Measurements from ENCODE around the gene RERE.

RERE gene

GRCh38 chr1:8663915-8664329 is 153.5 kb downstream of the RERE start:
- intact Hi-C loops (cut with DNase I), result loop anchor here (10.0 kb wide), 1 partner anchor 61 kb away; no protein-coding TSS in a partner anchor
- DNase-seq, result no peak

- DNase-seq, result no peak
- intact Hi-C loops (cut with DNase I), result loop anchor here (10.0 kb wide), 1 partner anchor 62 kb away; no protein-coding TSS in a partner anchor
These were observed 154.2 kb downstream of the RERE start for GRCh38 chr1:8663090-8663802.

GRCh38 chr1:8662380-8663072 is 154.9 kb downstream of the RERE start:
- intact Hi-C loops (cut with DNase I), result loop anchor here (10.0 kb wide), 1 partner anchor 62 kb away; no protein-coding TSS in a partner anchor

DNA sequence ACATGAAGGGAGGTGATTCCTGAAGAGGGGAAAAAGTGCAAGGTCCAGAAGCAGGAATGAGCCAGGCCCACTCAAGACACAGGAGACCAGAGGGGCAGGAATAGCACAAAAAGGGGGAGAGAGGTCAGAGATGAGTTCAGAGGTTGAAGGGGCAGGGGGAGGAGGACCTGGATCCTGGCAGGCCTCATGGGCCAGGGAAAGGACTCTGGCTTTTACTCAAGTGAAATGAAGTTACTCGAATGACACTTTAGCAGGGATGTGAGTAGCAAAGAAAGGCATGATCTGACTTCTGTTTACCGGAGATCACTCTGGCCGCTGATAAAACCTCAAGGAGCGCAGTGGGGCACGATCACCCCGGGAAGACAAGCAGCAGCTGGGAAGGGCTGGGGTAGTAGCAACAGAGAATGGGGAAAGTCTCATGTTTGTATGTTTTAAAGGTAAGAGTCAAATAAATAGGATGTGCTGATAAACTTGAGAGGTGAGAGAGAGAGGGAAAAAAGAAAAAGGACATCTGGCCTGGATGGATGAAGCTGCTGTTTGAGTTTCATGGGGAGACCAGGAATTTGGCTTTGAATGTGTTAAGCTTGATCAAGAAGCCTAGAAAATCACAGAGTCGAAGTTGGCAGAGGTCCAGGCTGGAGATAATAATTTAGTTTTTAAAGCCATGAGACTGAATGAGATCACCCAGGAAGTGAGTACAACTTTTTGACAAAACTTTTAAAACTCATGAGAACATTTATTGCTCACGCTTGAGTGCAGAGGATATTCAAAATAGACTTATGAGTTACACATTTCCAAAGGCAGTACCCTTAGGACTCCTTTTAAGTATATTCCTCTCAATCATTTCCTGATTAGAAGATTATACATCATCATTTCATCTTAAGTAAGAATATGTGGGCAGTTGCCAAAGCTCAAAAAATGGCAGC is 156.0 kb downstream of the RERE start:
- intact Hi-C loops (cut with DNase I), result loop anchor here (10.0 kb wide), 1 partner anchor 63 kb away; no protein-coding TSS in a partner anchor
- peak in 1 of 42 donors; percentile 58 for DNase-seq

More at GRCh38 chr1:8662380-8663072, 154.9 kb downstream of the RERE start:
- DNase-seq, result no peak

DNA sequence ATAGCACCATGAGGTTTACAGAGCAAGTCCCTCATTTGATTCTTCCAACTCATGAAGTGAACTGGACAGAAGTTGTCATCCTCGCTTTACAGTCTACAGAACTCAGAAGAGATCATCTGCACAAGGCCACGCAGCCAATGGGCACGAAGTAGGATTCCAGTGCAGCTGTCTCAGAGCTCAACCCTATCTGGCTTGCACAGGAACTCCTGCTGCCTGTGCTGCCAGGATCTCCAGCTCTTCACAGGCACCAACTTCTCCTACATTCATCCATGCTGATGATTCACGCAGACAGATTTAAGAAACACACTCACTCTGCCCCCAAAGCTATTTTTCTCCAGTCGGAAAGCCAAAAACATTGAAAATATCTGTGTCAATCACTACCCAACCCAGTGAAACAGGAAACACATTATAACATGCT is 157.0 kb downstream of the RERE start:
- peak; percentile 37 to 90 (median 66) for DNase-seq
- intact Hi-C loops (cut with DNase I), result loop anchor here (10.0 kb wide), 1 partner anchor 64 kb away; no protein-coding TSS in a partner anchor

- intact Hi-C loops (cut with DNase I), result no loop called here
- DNase-seq, result no peak
These were observed 157.8 kb downstream of the RERE start for GRCh38 chr1:8659593-8659992.

DNA sequence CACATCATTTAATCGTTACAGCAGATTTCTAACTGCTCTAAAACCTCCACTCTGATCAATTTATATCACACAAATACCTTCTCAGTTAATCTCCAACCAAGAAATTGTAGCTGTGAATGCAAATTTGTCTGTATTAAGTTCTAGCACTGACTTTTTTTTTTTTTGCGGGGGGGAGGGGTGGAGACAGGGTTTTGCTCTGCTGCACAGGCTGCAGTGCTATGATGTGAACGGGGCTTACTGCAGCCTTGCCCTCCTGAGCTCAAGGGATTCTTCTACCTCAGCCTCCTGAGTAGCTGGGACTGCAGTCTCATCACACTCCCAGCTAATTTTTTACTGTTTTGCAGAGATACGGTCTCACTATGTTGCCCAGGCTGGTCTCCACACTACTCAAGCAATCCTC is 163.6 kb downstream of the RERE start:
- intact Hi-C loops (cut with DNase I), result no loop called here
- no peak for DNase-seq

DNA sequence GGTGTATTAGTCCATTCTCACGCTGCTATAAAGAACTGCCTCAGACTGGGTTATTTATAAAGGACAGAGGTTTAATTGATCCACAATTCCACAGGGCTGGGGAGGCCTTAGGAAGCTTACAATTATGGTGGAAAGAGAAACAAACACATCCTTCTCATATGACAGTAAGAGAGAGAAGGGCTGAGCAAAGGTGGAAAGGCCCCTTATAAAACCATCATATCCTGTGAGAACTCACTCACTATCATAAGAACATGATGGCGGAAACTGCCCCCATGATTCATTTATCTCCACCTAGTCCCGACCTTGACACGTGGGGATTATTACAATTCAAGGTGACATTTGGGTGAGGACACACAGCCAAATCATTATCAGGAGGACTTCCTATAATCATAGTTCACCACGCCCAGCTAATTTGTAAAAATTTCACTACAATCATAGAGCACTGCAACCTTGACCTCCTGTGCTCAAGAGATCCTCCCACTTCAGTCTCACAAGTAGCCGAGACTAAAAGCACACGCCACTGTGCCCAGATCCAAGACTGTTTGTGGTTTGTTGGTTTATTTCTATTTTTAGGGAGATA is 164.9 kb downstream of the RERE start:
- DNase-seq, result no peak

GRCh38 chr1:8651962-8652361 is 165.5 kb downstream of the RERE start:
- intact Hi-C loops (cut with DNase I), result no loop called here
- no peak for DNase-seq

More for the DNA sequence above, 164.9 kb downstream of the RERE start:
- intact Hi-C loops (cut with DNase I), result no loop called here

DNA sequence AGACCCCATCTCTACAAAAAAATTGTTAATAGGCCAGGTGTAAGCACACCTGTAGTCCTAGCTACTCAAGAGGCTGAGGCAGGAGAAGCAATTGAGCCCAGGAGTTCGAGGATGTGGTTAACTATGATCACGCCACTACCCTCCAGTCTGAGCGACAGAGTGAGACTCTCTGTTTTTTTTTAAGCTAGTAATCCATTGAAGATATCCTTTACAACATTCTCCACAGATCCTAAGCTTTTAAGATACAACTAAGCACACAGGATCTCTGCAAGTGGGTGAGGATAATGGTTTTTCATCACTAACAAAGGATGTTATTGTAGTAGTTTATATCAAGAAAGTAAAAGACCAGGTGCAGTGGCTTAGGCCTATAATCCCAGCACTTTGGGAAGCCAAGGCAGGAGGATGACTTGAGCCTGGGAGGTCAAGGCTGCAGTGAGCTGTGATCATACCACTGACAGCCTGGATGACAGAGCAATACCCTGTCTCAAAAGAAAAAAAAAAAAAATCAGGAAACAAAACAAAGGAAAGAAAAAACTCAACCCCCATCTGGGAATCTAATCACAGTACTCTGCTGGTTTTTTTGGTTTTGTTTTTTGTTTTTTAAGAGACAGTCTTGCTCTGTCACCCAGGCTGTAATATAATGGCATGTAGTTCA is 166.1 kb downstream of the RERE start:
- DNase-seq, result no peak
- intact Hi-C loops (cut with DNase I), result no loop called here

DNA sequence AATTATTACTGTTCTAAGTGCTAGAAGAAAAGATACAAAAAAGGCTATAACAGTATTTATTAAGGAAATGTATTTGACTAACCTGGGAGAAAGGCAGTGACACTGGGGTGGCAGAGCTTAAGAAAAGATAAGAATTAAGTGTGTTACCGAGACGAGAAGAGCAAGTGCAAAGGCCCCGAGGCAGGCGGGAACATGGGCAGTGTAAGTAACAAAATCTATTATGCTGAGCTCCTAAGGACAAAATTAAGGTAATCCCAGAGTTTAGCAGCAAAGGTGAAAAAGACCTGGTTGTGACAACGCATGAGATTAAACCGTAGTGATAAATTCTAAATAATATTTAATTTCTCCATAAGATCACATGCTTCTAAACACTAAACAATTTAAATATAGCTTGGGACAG is 167.6 kb downstream of the RERE start:
- intact Hi-C loops (cut with DNase I), result no loop called here
- no peak for DNase-seq

- DNase-seq, result no peak
- intact Hi-C loops (cut with DNase I), result no loop called here
These were observed 168.4 kb downstream of the RERE start for GRCh38 chr1:8649027-8649426.

DNA sequence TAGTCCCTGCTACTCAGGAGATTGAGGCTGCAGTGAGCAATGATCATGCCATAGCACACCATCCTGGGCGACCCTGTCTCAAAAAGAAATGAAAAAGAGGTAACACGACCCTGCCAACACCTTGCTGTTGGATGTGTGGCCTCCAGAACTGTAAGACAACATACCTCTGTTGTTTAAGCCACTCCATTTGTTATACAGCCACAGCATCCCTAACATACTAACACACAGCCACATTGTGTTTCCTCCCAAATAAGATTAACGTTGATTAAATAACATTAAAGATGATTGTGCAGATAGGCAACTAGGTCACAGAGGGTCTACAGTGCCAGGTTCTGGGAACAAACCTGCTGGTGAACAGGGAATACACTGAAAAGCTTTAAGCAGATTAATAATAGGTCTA is 170.4 kb downstream of the RERE start:
- intact Hi-C loops (cut with DNase I), result no loop called here
- no peak for DNase-seq

DNA sequence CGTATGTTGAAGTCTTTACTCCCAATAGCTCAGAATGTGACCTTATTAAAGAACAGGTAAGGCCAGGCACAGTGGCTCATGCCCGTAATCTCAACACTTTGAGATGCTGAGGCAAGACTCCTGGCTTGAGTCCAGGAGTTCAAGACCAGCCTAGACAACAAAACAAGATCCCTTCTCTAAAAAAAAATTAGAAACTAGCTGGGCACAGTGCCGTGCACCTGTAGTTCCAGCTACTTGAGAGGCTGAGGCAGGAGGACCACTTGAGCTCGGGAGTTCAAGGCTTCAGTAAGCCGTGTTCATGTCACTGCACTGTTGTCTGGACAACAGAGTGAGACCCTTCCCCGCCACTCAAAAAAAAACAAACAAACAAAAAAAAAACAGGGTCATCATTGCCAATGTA is 171.3 kb downstream of the RERE start:
- intact Hi-C loops (cut with DNase I), result no loop called here
- no peak for DNase-seq

DNA sequence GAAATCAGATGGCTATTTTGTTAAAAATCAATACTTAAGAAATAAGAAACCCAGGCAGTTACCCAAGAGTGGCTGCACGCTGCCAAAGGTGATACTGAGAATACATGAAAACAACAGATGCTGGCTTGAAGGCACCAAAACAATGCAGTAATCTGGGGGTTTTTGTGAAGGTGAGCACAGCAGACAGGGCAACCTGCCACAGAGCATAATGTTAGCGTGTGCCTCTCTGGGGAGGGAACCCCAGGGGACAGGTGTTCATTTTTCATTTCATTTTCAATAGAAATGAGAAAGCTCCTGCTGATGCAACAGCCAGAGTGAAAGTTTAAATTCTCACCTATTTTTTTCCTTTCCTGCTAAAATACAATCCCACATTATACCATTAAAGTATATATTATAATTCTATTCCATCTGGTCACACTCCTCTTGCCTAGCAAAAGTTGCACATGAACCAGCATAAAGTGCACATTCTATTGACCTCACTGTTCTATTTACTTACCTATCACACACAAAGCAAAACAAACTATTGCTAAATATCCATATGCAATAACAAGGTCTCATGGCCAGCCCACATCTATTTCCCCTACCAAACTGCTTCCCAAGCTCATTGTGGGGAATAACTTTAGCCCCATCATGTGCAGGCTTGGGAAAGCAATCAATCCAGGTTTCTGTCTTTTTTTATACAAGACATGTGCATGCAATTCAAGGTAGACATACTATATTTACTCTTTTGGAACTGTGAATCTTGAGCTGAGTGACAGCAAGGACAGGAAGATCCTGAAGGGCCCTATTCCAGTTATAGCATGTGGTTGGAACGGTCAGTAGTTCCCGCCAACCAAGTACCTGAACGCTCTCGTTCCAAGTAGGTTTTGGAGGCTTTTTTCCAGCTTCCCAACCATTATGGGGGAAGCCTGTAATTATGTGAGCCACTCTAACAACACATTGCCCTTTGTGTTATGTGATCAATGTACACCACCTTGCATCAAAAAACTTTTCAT is 173.6 kb downstream of the RERE start:
- no peak for DNase-seq
- intact Hi-C loops (cut with DNase I), result no loop called here

- intact Hi-C loops (cut with DNase I), result no loop called here
- no peak for DNase-seq
These were observed 175.3 kb downstream of the RERE start for GRCh38 chr1:8642114-8642513.

- intact Hi-C loops (cut with DNase I), result no loop called here
These were observed 176.0 kb downstream of the RERE start for GRCh38 chr1:8641377-8641997.

More at GRCh38 chr1:8641377-8641997, 176.0 kb downstream of the RERE start:
- DNase-seq, result no peak

Data from head of caudate nucleus (tissue), 42 donors.